ENCODE data around the gene ZNF526. TPM values are rescaled to one million over a fixed set of nuclear protein-coding genes. Genes with fewer than 3 reads are reported as not detected.
"Not testable (repeated sequence)": the region's sequence is repeated elsewhere in the genome, so short reads cannot be mapped to it uniquely, and the experiment has no call there.

Gene ZNF526
- total RNA-seq, 1 donor from 2014 or later: 10.4 TPM

GRCh38 chr19:42254850-42255765 is 35.0 kb downstream of the ZNF526 start, which contains the start of gene ERF:
ERF (minus strand) TSS chr19:42255128; CDS start chr19:42254999, 129 bp downstream.
- DNase-seq (ENCODE audit: extremely low read depth, low read depth, low spot score): no peak

GRCh38 chr19:42255766-42256745 is 35.9 kb downstream of the ZNF526 start:
- DNase-seq (ENCODE audit: extremely low read depth, low read depth, low spot score): no peak

- DNase-seq (ENCODE audit: extremely low read depth, low read depth, low spot score): not testable (repeated sequence)
These were observed 37.7 kb downstream of the ZNF526 start for GRCh38 chr19:42257842-42258241.

- no peak for DNase-seq (ENCODE audit: extremely low read depth, low read depth, low spot score)
These were observed 41.7 kb downstream of the ZNF526 start for GRCh38 chr19:42261763-42262162.

- not testable (repeated sequence) for DNase-seq (ENCODE audit: extremely low read depth, low read depth, low spot score)
These were observed 46.0 kb downstream of the ZNF526 start for GRCh38 chr19:42266105-42266504.

- DNase-seq (ENCODE audit: extremely low read depth, low read depth, low spot score): not testable (repeated sequence)
These were observed 47.0 kb downstream of the ZNF526 start for GRCh38 chr19:42266928-42267603.

GRCh38 chr19:42267644-42268141 is 47.6 kb downstream of the ZNF526 start:
- DNase-seq (ENCODE audit: extremely low read depth, low read depth, low spot score): no peak

- DNase-seq (ENCODE audit: extremely low read depth, low read depth, low spot score): peak; percentile 94
These were observed 48.1 kb downstream of the ZNF526 start for GRCh38 chr19:42268142-42268703.

- DNase-seq (ENCODE audit: extremely low read depth, low read depth, low spot score): peak; percentile 100
These were observed 48.8 kb downstream of the ZNF526 start, which contains the start of gene CIC for GRCh38 chr19:42268704-42269477. CIC (plus strand) TSS chr19:42269252; CDS start chr19:42271784, 2,532 bp downstream.

GRCh38 chr19:42269478-42270345 is 49.6 kb downstream of the ZNF526 start:
- DNase-seq (ENCODE audit: extremely low read depth, low read depth, low spot score): no peak

GRCh38 chr19:42270346-42271044 is 50.4 kb downstream of the ZNF526 start:
- no peak for DNase-seq (ENCODE audit: extremely low read depth, low read depth, low spot score)

GRCh38 chr19:42271045-42271419 is 50.9 kb downstream of the ZNF526 start:
- DNase-seq (ENCODE audit: extremely low read depth, low read depth, low spot score): no peak

GRCh38 chr19:42271861-42272534 is 51.9 kb downstream of the ZNF526 start:
- DNase-seq (ENCODE audit: extremely low read depth, low read depth, low spot score): no peak

GRCh38 chr19:42272535-42272897 is 52.4 kb downstream of the ZNF526 start:
- DNase-seq (ENCODE audit: extremely low read depth, low read depth, low spot score): no peak

- DNase-seq (ENCODE audit: extremely low read depth, low read depth, low spot score): no peak
These were observed 52.9 kb downstream of the ZNF526 start for GRCh38 chr19:42272989-42273406.

GRCh38 chr19:42273407-42274064 is 53.4 kb downstream of the ZNF526 start:
- DNase-seq (ENCODE audit: extremely low read depth, low read depth, low spot score): no peak

Data from glomerular endothelial cell (primary cell).